Measurements from ENCODE around the gene RCVRN. TPM values are rescaled to one million over a fixed set of nuclear protein-coding genes. Genes with fewer than 3 reads are reported as not detected.
A peak's percentile ranks its signal among the peaks of the same experiment; 100 is the strongest.

The RCVRN gene
- total and polyA plus RNA-seq, 2 donors (not counting 1 experiment from before 2014, with no cell fraction given), result not detected

GRCh38 chr17:9875441-9875840 lies 29.6 kb downstream of the RCVRN start:
- Histone ChIP-seq H3K27me3 (ENCODE audit: control insufficient read depth, insufficient read depth, low read length) (no peaks in the 10 kb centered on the region), H3K9me3 (ENCODE audit: control insufficient read depth, insufficient read depth, low read depth, low read length) (no peaks in the 10 kb centered on the region), H3K9ac (ENCODE audit: insufficient read depth, low read length) (no peak overlapping the region), H3K79me2 (ENCODE audit: control insufficient read depth, insufficient read depth, low read length) (no peaks in the 10 kb centered on the region), H3K36me3 (ENCODE audit: control insufficient read depth, insufficient read depth, low read length) (no peaks in the 10 kb centered on the region), H2AFZ (ENCODE audit: low read length) (no peak overlapping the region), H3K4me1 (ENCODE audit: control insufficient read depth, extremely low read depth, insufficient read depth, low read length) (no peaks in the 10 kb centered on the region), H3K4me3 (replicated peaks in 1 of 4; ENCODE audit: control extremely low read depth in 1 of 4, insufficient read depth in 1 of 4, low read depth in 3 of 4, low read length in 4 of 4) (no peak overlapping the region), H4K20me1 (ENCODE audit: control insufficient read depth, extremely low read depth, insufficient read depth, low read length) (no peaks in the 10 kb centered on the region), H3K27ac (ENCODE audit: insufficient read depth, low read length) (no peak overlapping the region), H3K4me2 (ENCODE audit: extremely low read depth, insufficient read depth, low read length) (no peak overlapping the region)
- TF ChIP-seq CTCF (conservative IDR thresholded peaks at IDR 0.05 in 1 of 2, IDR thresholded peaks at IDR 0.05 in 1 of 2; ENCODE audit: low read depth in 1 of 2, low read length in 2 of 2) (no peak), EZH2 (IDR thresholded peaks at IDR 0.05; ENCODE audit: low read length, missing control alignments) (no peak)
- DNase-seq (ENCODE audit: low read depth in 2 of 2), result peak; percentile 85 to 90

GRCh38 chr17:9874722-9875121 lies 30.3 kb downstream of the RCVRN start:
- Histone ChIP-seq H3K4me1 (ENCODE audit: control insufficient read depth, extremely low read depth, insufficient read depth, low read length) (no peaks in the 10 kb centered on the region), H3K4me2 (ENCODE audit: extremely low read depth, insufficient read depth, low read length) (no peak overlapping the region), H3K27ac (ENCODE audit: insufficient read depth, low read length) (no peak overlapping the region), H3K27me3 (ENCODE audit: control insufficient read depth, insufficient read depth, low read length) (no peaks in the 10 kb centered on the region), H3K9ac (ENCODE audit: insufficient read depth, low read length) (no peak overlapping the region), H4K20me1 (ENCODE audit: control insufficient read depth, extremely low read depth, insufficient read depth, low read length) (no peaks in the 10 kb centered on the region), H3K79me2 (ENCODE audit: control insufficient read depth, insufficient read depth, low read length) (no peaks in the 10 kb centered on the region), H3K4me3 (replicated peaks in 1 of 4; ENCODE audit: control extremely low read depth in 1 of 4, insufficient read depth in 1 of 4, low read depth in 3 of 4, low read length in 4 of 4) (no peak overlapping the region), H3K36me3 (ENCODE audit: control insufficient read depth, insufficient read depth, low read length) (no peaks in the 10 kb centered on the region), H3K9me3 (ENCODE audit: control insufficient read depth, insufficient read depth, low read depth, low read length) (no peaks in the 10 kb centered on the region), H2AFZ (ENCODE audit: low read length) (no peak overlapping the region)
- no peak for DNase-seq (ENCODE audit: low read depth in 2 of 2)
- TF ChIP-seq EZH2 (IDR thresholded peaks at IDR 0.05; ENCODE audit: low read length, missing control alignments) (no peak), CTCF (conservative IDR thresholded peaks at IDR 0.05 in 1 of 2, IDR thresholded peaks at IDR 0.05 in 1 of 2; ENCODE audit: low read depth in 1 of 2, low read length in 2 of 2) (no peak)

- H3K9ac ChIP-seq (ENCODE audit: insufficient read depth, low read length), result no peak overlapping the region
- no peak for TF ChIP-seq CTCF (conservative IDR thresholded peaks at IDR 0.05 in 1 of 2, IDR thresholded peaks at IDR 0.05 in 1 of 2; ENCODE audit: low read depth in 1 of 2, low read length in 2 of 2)
- TF ChIP-seq EZH2 (IDR thresholded peaks at IDR 0.05; ENCODE audit: low read length, missing control alignments), result no peak
- H3K4me2 ChIP-seq (ENCODE audit: extremely low read depth, insufficient read depth, low read length), result no peak overlapping the region
- no peaks in the 10 kb centered on the region for H3K9me3 ChIP-seq (ENCODE audit: control insufficient read depth, insufficient read depth, low read depth, low read length)
- no peaks in the 10 kb centered on the region for H3K36me3 ChIP-seq (ENCODE audit: control insufficient read depth, insufficient read depth, low read length)
- no peaks in the 10 kb centered on the region for H4K20me1 ChIP-seq (ENCODE audit: control insufficient read depth, extremely low read depth, insufficient read depth, low read length)
- H3K27me3 ChIP-seq (ENCODE audit: control insufficient read depth, insufficient read depth, low read length), result no peaks in the 10 kb centered on the region
- no peaks in the 10 kb centered on the region for H3K4me1 ChIP-seq (ENCODE audit: control insufficient read depth, extremely low read depth, insufficient read depth, low read length)
- H2AFZ ChIP-seq (ENCODE audit: low read length), result no peak overlapping the region
- no peaks in the 10 kb centered on the region for H3K79me2 ChIP-seq (ENCODE audit: control insufficient read depth, insufficient read depth, low read length)
- no peak overlapping the region for H3K4me3 ChIP-seq (replicated peaks in 1 of 4; ENCODE audit: control extremely low read depth in 1 of 4, insufficient read depth in 1 of 4, low read depth in 3 of 4, low read length in 4 of 4)
- no peak for DNase-seq (ENCODE audit: low read depth in 2 of 2)
- H3K27ac ChIP-seq (ENCODE audit: insufficient read depth, low read length), result no peak overlapping the region
Observed at GRCh38 chr17:9872852-9873251, 32.2 kb downstream of the RCVRN start.
